HepG2 (cell line): ENCODE results near the gene CLDN19. TPM values are rescaled to one million over a fixed set of nuclear protein-coding genes. Genes with fewer than 3 reads are reported as not detected.

Source experiments
- CC2D1A ChIP-seq: sonication (generic); formaldehyde crosslinking; IDR thresholded peaks from 2 replicates; pipeline ENCODE4 v1.8.1; 2023; ENCODE audit warnings: mild to moderate bottlenecking, missing genetic modification reagents
- CEBPB ChIP-seq: IDR thresholded peaks from 2 replicates; pipeline ENCODE4 v1.6.1; 2011; ENCODE audit warnings: low read depth, low read length, improper control_type of control experiment, borderline replicate concordance
- ESRRA ChIP-seq: sonication (generic); formaldehyde crosslinking; IDR thresholded peaks from 2 replicates; pipeline ENCODE4 v1.5.1; 2020; ENCODE audit warnings: mild to moderate bottlenecking, low read depth, missing genetic modification reagents
- ETV5 ChIP-seq: IDR thresholded peaks from 2 replicates; pipeline ENCODE4 v1.6.1; 2018; ENCODE audit warnings: missing biosample characterization, missing genetic modification reagents, inconsistent platforms, borderline replicate concordance
- GABPB1 ChIP-seq: IDR thresholded peaks from 2 replicates; pipeline ENCODE4 v1.6.1; 2016; ENCODE audit warnings: mild to moderate bottlenecking, missing genetic modification reagents, moderate library complexity, missing compliant biosample characterization
- HNF4G ChIP-seq, 2 experiments: sonication (generic) in 1 of 2; formaldehyde crosslinking in 1 of 2; IDR thresholded peaks; 2 replicates each; pipeline versions ENCODE4 v1.4.0 to v1.6.1; 2011 to 2020; ENCODE audit warnings: borderline replicate concordance in 2 of 2, low read depth in 2 of 2, mild to moderate bottlenecking in 2 of 2, low read length in 1 of 2, missing genetic modification reagents in 1 of 2, moderate library complexity in 1 of 2
- HNRNPH1 ChIP-seq: fragments of 200-400 bp; formaldehyde crosslinking; optimal IDR thresholded peaks from 2 replicates; pipeline ENCODE3; 2017; ENCODE audit warnings: mild to moderate bottlenecking, low read depth, low read length
- HOXA5 ChIP-seq: sonication (generic); formaldehyde crosslinking; IDR thresholded peaks from 2 replicates; pipeline ENCODE4 v1.4.0; 2020; ENCODE audit warnings: missing genetic modification reagents
- IKZF4 ChIP-seq: sonication (generic); formaldehyde crosslinking; IDR thresholded peaks from 2 replicates; pipeline ENCODE4 v1.5.1; 2020; ENCODE audit warnings: borderline replicate concordance, mild to moderate bottlenecking, low read depth, missing genetic modification reagents; ENCODE audit errors: not compliant biosample characterization
- KAT2B ChIP-seq: fragments of 150-350 bp; IDR thresholded peaks from 2 replicates; pipeline ENCODE4 v1.6.1; 2014; ENCODE audit warnings: low read depth, low read length, borderline replicate concordance
- MXI1 ChIP-seq: IDR thresholded peaks from 3 replicates; pipeline ENCODE4 v1.6.1; 2012; ENCODE audit warnings: low read depth, low read length, inconsistent platforms, borderline replicate concordance
- NCOA2 ChIP-seq: sonication (generic); formaldehyde crosslinking; IDR thresholded peaks from 2 replicates; pipeline ENCODE4 v1.8.0; 2022; ENCODE audit warnings: inconsistent platforms
- SIN3A ChIP-seq: IDR thresholded peaks from 2 replicates; pipeline ENCODE4 v1.6.1; 2011; ENCODE audit warnings: low read depth, mild to moderate bottlenecking, control low read depth, low read length, borderline replicate concordance
- SPEN ChIP-seq: sonication (generic); formaldehyde crosslinking; IDR thresholded peaks from 2 replicates; pipeline ENCODE4 v1.5.1; 2020; ENCODE audit warnings: low read depth, mild to moderate bottlenecking, missing genetic modification reagents
- STAT5B ChIP-seq: sonication (generic); formaldehyde crosslinking; IDR thresholded peaks from 2 replicates; pipeline ENCODE4 v1.4.0; 2020; ENCODE audit warnings: missing genetic modification reagents
- THAP11 ChIP-seq: IDR thresholded peaks from 2 replicates; pipeline ENCODE4 v1.6.1; 2016; ENCODE audit warnings: missing biosample characterization, missing genetic modification reagents
- TOPORS ChIP-seq: sonication (generic); formaldehyde crosslinking; IDR thresholded peaks from 2 replicates; pipeline ENCODE4 v1.8.0; 2023; ENCODE audit warnings: mild to moderate bottlenecking, missing genetic modification reagents
- ZMAT3 ChIP-seq: sonication (generic); formaldehyde crosslinking; conservative IDR thresholded peaks from 2 replicates; pipeline ENCODE4 v1.7.0; 2021; ENCODE audit warnings: missing genetic modification reagents
- ZMYM4 ChIP-seq: sonication (generic); formaldehyde crosslinking; IDR thresholded peaks from 2 replicates; pipeline ENCODE4 v1.8.1; 2023; ENCODE audit warnings: mild to moderate bottlenecking, missing genetic modification reagents
- ZNF12 ChIP-seq: sonication (generic); formaldehyde crosslinking; IDR thresholded peaks from 2 replicates; pipeline ENCODE4 v1.5.0; 2020; ENCODE audit warnings: missing genetic modification reagents
- ZNF577 ChIP-seq: sonication (generic); formaldehyde crosslinking; IDR thresholded peaks from 2 replicates; pipeline ENCODE4 v1.4.0; 2020; ENCODE audit warnings: mild to moderate bottlenecking, low read depth, missing genetic modification reagents, borderline replicate concordance
- ZNF782 ChIP-seq: sonication (generic); formaldehyde crosslinking; IDR thresholded peaks from 2 replicates; pipeline ENCODE4 v1.4.0; 2020; ENCODE audit warnings: missing genetic modification reagents, mild to moderate bottlenecking, borderline replicate concordance
- ZNF792 ChIP-seq: IDR thresholded peaks from 2 replicates; pipeline ENCODE4 v1.6.1; 2016
- ZSCAN29 ChIP-seq: sonication (generic); formaldehyde crosslinking; conservative IDR thresholded peaks from 2 replicates; pipeline ENCODE4 v1.4.0; 2020; ENCODE audit warnings: mild to moderate bottlenecking, missing genetic modification reagents
- polyA plus RNA-seq, 8 experiments: library from polyadenylated mRNA; depleted of rRNA in 3 of 8; stranded (reverse) in 7 of 8; unstranded in 1 of 8; fragments of >200 nt; fragmentation: Illumina TruSeq in 4 of 8; extraction: Trizol in 4 of 8; gene quantifications; 2 replicates each; pipeline versions ENCODE4 v1.2.1 to v1.2.3, GENCODE V29; 2011 to 2016; ENCODE audit warnings: low read depth in 4 of 8, missing spikeins in 1 of 8, mixed read lengths in 1 of 8; ENCODE audit not compliant: insufficient read depth in 1 of 8
- total RNA-seq, 5 experiments: library from RNA; depleted of rRNA; stranded (reverse); fragments of >200 nt; fragmentation: Illumina TruSeq; extraction: Trizol; gene quantifications; 2 replicates each; pipeline ENCODE4 v1.2.3, GENCODE V29; 2016; ENCODE audit warnings: low read depth in 1 of 5
- TF ChIP-seq, protein P1 (sequence below): sonication (generic); formaldehyde crosslinking; IDR thresholded peaks from 2 replicates; pipeline ENCODE4 v1.9.0; 2021; ENCODE audit warnings: missing genetic modification reagents, borderline replicate concordance
- TF ChIP-seq, protein P2 (sequence below): sonication (generic); formaldehyde crosslinking; IDR thresholded peaks from 2 replicates; pipeline ENCODE4 v1.4.0; 2020; ENCODE audit warnings: missing genetic modification reagents, mild to moderate bottlenecking, borderline replicate concordance
- TF ChIP-seq, protein P3 (sequence below): sonication (generic); formaldehyde crosslinking; IDR thresholded peaks from 2 replicates; pipeline ENCODE4 v1.9.0; 2022; ENCODE audit warnings: missing genetic modification reagents, mild to moderate bottlenecking, borderline replicate concordance

The CLDN19 gene
- total and polyA plus RNA-seq, 2 of the 13 experiments (the other 11 are each of a cell fraction or from before 2014, with no cell fraction given): 5.0 to 7.6 TPM

DNA sequence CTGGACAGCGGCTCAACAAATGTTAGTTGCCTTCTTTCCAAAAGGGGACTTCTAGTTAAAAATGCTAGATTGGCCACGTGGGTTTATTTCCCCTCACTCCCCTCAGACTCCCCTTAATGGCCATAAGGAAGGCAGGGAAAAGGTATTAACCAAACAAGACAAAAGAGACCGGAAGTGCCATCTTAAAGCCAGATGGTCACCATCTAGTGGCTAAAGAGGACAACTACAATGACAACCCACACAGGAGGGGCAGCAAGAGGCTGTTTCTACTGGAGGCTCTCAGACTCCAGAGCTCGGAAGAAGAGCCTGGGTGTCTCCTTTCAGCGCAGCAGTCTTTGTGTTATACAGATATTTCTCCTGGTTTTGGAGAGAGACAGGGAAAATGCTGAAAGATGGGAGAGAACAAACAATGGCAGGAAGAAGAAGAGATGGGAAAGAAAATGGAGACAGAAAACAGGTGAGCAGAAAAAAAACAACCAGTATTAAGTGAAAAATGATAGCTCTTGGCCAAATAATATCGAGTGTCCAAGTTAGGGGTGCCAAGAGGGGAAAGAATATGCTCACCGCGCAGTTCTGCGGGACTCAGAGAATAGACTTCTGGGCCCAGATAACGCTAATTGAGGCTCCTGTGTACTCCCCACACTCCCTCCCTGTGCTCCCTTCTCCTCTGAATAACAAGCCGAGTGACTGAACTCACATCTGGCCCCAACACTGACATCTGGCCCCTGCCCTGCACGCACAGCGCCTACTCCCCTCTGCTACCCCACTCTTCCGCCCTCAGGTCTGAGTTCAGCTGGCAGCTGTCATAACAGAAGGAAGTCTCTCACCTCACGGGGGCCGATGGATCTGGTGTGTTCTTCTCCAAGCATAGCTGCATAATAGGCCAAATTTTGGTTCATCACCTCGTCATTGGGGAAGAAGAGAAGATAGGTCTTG is 17.2 kb upstream of the CLDN19 start (continued):
- no peak for TF ChIP-seq CEBPB
- 0 out of 2 replicates have a peak, but pooled peaks have one; percentile 27 for TF ChIP-seq THAP11 (CRISPR knock-in tag)
- TF ChIP-seq ZNF12: peak; percentile 92
- TF ChIP-seq TOPORS: no peak
- TF ChIP-seq MXI1: no peak
- no peak for TF ChIP-seq STAT5B (CRISPR knock-in tag)
- TF ChIP-seq ZNF792 (CRISPR knock-in tag): no peak
- peak; percentile 90 for TF ChIP-seq ETV5
- TF ChIP-seq, protein P1, sequence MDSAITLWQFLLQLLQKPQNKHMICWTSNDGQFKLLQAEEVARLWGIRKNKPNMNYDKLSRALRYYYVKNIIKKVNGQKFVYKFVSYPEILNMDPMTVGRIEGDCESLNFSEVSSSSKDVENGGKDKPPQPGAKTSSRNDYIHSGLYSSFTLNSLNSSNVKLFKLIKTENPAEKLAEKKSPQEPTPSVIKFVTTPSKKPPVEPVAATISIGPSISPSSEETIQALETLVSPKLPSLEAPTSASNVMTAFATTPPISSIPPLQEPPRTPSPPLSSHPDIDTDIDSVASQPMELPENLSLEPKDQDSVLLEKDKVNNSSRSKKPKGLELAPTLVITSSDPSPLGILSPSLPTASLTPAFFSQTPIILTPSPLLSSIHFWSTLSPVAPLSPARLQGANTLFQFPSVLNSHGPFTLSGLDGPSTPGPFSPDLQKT (CRISPR knock-in tag): no peak
- no peak for TF ChIP-seq ZSCAN29 (CRISPR knock-in tag)
- no peak for TF ChIP-seq HNRNPH1
- TF ChIP-seq KAT2B: no peak
- TF ChIP-seq, protein P2, sequence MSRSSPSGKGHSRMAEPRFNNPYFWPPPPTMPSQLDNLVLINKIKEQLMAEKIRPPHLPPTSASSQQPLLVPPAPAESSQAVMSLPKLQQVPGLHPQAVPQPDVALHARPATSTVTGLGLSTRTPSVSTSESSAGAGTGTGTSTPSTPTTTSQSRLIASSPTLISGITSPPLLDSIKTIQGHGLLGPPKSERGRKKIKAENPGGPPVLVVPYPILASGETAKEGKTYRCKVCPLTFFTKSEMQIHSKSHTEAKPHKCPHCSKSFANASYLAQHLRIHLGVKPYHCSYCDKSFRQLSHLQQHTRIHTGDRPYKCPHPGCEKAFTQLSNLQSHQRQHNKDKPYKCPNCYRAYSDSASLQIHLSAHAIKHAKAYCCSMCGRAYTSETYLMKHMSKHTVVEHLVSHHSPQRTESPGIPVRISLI (CRISPR knock-in tag): no peak
- TF ChIP-seq ZMAT3 (CRISPR knock-in tag): no peak
- 0 out of 2 replicates have a peak, but pooled peaks have one; percentile 25 for TF ChIP-seq CC2D1A
- no peak for TF ChIP-seq NCOA2 (CRISPR knock-in tag)
- TF ChIP-seq, protein P3, sequence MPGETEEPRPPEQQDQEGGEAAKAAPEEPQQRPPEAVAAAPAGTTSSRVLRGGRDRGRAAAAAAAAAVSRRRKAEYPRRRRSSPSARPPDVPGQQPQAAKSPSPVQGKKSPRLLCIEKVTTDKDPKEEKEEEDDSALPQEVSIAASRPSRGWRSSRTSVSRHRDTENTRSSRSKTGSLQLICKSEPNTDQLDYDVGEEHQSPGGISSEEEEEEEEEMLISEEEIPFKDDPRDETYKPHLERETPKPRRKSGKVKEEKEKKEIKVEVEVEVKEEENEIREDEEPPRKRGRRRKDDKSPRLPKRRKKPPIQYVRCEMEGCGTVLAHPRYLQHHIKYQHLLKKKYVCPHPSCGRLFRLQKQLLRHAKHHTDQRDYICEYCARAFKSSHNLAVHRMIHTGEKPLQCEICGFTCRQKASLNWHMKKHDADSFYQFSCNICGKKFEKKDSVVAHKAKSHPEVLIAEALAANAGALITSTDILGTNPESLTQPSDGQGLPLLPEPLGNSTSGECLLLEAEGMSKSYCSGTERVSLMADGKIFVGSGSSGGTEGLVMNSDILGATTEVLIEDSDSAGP: no peak
- no peak for TF ChIP-seq ESRRA (CRISPR knock-in tag)
- TF ChIP-seq SPEN (CRISPR knock-in tag): no peak
- no peak for TF ChIP-seq ZNF782 (CRISPR knock-in tag)
- TF ChIP-seq ZNF577 (CRISPR knock-in tag): no peak
- no peak for TF ChIP-seq SIN3A
- TF ChIP-seq ZMYM4: no peak
- peak; percentile 71; the same call in 1 of the 2 replicates for TF ChIP-seq GABPB1
- TF ChIP-seq IKZF4 (CRISPR knock-in tag): no peak
- no peak for TF ChIP-seq HNF4G (IDR thresholded peaks at IDR 0.05; ENCODE audit: borderline replicate concordance, low read depth, low read length)
- TF ChIP-seq HNF4G (CRISPR knock-in tag; IDR thresholded peaks at IDR 0.05; ENCODE audit: borderline replicate concordance, low read depth): no peak
- no peak for TF ChIP-seq HOXA5 (CRISPR knock-in tag)
